AML-193 (cell line): ENCODE measurements around the gene B3GNT3.
A peak's percentile ranks its signal among the peaks of the same experiment; 100 is the strongest.

Experiments used
- DNase-seq, 2 experiments: peaks; one replicate each; lab custom pipeline; 2025; lab: John Stamatoyannopoulos, UW

The B3GNT3 gene

GRCh38 chr19:17834350-17835181 lies 39.6 kb downstream of the B3GNT3 start:
- DNase-seq: no peak

- DNase-seq: no peak
Observed at GRCh38 chr19:17835182-17836006, 40.5 kb downstream of the B3GNT3 start.

DNA sequence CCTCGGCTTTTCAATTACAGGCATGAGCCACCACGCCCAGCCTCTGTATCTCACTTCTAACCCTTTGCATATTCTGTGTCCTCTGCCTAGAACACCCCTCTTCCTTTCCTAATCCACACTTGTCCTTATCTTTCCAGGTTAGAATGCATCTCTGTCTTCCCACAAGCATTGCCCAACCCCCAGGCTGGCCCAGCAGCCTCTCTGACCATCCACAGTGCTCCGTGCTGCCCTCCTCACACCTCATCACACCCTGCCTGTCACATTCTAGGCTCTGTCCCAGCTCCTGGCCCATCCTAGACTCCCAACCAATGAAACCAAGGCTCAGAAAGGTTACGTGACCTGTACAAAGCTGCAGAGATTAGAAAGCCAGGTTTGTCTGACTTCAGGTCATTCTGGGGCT lies 41.6 kb downstream of the B3GNT3 start:
- DNase-seq: no peak

DNA sequence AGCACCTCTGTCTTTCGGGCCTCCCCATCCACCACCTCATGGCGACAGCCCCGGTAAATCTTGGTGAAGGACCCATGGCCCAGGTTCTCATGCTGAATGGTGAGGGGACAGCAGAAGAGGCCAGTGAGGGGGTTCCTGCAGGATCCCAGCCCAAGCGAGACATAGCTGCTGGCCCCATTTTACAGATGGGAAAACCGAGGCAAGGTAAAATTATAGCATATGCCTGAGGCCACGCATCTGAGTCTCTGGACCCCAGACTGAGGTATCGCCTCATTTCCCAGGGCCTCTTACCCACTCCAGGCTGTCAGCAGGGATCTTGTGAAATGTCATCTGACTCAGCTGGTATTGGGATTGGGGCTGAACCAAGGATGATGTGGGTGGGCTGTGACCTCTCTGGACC lies 43.0 kb downstream of the B3GNT3 start:
- no peak for DNase-seq

DNA sequence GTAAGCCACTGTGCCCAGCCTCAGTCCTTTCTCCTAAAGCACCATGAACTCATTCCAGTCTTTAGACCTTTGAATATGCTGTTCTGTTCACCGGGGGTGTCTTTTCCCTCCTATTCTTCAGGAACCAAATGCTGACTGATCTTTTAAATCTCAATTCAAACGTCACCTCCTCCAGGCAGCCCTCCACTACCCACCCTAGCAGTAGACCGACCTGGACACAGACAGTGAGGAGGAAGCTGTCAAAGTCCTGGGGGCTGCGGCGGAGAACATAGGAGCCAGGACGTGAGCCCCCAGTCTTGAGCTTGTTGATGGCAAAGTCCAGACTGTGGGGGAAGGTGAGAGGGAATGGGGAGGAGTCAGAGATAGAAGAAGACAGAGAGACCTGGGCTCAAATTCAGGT lies 45.1 kb downstream of the B3GNT3 start:
- DNase-seq: no peak

DNA sequence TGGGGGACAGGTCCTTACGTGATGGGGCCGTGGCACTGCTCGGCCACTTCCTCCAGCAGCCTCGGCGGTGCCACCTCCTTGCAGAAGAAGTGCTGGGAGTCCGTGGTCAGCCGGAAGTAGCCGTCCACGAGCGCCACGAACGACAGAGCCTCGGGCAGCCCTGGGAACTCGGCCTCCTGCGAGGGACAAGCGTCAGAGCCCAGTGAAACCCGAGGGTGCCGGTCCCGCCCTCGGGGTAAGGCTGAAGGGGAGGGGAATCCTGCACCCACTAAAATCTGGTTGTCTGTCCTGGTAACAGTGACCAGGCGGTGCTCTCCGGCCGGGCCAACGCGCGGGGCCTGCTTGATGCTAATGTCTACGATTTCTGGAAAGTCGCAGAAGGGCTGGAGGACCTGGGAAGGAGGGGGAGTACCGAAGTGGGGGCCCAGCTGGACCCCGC lies 46.5 kb downstream of the B3GNT3 start:
- no peak for DNase-seq

DNA sequence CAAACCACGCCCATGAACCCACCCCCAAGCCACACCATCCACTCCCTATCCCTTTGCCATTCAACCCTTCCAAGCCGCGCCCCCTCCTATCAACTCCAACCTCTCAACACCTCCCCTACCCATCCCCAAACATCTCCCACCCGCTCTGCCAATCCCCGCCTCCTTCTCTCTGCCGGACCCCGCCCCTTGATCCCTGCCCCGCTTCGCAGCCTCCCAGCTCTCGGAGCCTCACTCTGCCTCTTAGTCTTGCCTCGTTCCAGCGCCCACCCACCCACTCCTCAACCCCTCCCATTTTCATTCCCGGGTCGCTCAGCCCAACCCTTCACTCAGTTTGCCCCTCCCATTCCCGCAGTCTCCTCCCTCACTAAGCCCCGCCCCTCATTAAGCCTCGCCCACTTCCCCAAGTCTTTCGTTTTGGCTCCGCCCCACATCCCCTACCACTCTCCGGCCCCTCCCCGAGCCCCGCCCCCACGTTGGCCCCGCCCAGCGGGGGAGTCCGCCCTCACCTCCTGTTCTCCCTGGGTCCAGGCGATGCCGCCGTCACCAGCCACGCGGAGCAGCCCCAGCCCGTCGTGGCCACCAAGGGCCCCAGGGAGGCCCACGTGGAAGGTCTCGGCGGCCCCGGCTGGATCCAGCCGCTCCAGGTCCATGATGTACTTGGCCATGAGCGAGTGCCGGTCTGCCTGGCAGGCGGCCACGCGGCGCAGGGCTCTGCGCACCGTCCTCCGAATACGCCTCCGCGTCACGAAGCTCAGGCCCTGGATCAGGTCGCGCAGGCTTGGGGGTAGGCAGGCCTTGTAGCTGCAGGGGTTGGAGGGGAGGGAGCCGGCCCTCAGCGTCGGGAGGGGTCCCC lies 47.1 kb downstream of the B3GNT3 start:
- DNase-seq: no peak

DNA sequence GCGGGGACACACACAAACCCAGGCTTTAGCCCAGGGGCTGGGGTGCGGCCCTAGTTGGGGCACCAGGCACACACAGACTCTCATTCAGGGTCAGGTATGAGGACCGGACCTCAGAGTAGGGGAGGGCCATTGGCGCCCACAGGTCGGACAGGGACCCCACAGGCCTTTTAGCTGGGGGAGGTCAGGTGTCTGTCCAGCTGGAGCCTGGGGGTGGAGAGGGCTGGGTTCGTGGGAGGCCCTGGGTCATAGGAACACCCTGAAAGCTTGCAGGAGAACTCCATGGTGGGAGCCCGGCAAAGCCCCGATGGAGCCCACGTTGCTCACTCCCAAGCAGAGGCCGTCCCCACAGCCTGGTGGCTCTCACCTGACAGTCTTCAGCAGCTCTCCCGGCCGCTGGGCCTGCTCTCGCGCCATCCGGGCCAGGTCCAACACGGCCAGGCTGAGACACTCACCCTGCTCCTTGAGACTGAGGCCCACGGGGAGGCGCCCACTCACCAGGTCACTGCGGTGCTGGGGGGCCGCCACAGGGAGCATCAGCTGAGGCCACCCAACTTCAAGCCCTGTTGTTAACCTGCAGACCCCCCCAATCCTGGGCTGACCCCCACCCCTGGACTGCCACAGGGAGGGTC lies 47.8 kb downstream of the B3GNT3 start:
- DNase-seq: no peak

DNA sequence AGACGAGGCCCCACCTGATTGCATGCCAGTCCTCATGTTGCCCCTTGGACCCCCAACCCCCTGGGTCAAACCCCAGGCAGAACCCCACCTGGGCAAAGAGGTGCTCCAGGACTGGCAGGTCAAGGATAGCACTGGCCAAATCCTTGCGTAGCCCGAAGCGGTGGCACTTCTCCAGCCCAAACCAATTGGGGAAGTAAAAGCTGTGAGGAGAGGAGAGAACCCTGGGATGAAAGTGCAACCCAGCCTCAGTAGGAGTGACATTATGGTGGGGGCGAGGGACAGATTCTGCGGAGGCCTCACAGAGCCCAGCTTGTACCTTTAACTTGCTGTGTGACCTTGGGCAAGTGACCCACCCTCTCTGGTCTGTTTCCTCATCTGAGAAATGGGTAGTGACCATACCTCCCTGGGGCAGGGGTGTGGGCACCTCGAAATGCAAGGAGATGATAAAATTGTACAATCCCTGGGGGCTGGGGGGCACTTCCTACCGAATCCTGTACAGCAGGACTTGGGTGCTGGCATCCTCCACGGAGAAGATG lies 48.4 kb downstream of the B3GNT3 start:
- no peak for DNase-seq

DNA sequence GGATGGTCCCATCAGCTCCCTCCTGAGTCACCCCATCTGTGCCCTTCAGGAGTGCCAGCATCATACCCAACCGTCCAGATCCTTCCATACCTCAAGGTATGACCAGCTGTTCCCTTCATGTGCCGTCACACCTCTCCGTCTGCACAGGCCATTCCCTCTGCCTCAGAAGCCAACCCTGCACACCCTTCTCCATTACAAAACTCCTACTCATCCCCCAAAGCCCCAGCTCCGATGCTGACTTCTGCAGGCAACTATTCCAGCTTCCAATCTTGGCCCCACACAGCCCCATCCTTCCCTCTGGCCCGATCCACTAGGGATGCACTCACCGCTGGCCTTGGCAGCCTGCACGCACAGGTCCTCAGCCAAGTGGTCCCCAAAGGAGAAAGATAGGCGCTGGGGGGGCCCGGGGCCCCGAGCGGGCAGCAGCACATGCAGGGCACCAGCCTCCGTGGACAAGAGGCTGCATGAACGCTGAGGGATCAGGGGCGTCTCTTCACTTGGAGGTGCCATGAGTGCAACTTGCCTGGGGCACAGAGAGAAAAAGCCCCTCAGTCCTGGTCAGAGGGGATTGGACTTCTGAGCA lies 49.1 kb downstream of the B3GNT3 start:
- DNase-seq: no peak

DNA sequence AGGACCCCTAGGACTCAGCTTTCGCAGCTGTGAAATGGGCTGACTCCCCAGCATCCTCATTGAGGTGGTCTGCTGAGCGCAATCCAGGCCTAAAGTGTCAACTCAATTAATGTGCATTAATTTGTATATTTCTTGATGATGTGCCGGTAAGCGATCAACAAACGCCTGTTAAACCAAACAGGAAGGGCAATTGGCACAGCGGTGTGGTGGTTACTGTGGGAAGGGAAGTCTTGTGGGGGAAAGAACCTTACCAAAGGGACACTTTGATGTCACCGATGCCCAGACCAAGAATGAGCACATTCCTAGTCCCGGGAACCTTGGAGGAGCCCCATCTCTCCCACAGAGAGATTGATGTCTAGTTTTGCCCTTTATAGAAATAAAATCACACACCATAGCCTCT lies 51.2 kb downstream of the B3GNT3 start:
- DNase-seq: no peak

DNA sequence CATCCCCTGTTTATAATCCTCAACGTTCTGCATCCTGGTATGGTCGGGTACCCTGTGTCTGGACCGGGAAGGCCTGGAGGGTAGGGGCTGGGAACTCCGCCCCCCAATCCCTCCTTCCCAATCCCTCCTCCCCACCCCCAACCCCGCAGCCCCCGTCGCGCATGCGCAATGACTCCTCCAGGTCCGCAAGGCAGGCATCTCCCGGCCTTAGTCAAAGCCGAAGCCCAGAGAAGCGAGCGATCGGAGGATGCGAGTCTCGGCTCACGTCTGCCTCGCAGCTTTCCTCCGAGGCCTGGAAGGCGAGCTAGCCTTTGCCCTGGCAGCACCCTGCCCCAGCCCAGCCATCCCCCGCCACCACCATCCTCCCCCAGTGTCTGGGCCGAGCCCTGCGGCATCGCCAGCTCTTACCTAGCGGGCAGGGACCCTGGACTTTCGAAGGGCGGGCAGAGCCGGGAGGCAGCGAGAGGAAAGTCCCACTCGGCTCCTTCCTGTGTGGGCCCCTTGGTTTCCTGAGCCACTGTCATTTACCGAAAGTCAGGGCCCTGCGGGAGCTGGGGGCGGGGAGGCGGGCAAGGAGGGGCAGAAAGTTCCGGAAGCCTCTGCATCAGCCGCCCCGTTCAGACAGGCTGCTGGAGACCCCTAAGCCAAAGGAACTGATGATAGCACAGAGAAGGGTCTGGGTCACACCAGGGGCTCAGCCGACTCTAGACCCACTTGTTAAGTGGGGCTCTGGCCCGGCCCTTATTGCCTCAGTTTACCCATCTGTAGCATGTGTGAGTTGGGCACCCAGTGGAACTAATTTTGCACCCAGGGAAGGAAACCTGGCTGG lies 52.8 kb downstream of the B3GNT3 start, which contains the start of gene JAK3:
Gene JAK3, minus strand, starts transcription at position 445 of the 829 bp plus-strand sequence. CDS start 3,565 bp downstream, outside the sequence.
- no peak for DNase-seq

DNA sequence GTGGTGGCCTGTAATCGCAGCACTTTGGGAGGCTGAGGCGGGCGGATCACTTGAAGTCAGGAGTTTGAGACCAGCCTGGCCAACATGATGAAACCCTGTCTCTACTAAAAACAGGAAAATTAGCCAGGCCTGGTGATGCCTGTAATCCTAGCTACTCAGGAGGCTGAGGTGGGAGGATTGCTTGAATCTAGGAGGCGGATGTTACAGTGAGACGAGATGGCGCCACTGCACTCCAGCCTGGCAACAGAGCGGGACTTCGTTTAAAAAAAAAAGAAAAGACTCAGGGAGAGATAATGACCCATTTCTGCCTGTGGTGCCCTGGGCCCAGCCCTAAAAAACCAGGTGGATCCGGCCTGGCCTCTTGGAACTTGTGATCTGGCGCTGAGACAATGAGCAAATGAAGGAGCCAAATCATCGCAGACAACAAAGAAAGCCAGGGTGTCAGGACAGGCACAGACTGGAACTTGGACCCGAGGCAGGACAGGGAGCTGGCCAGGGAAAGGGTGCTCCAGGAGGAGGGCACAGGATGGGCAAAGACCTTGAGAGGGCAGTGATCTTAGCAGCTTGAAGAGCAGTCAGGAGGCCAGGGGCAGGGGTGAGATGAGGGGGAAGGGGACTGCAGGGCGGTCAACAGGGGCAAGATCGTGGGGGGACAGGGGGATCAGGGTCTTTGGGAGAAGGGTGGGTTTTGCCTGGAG lies 53.8 kb downstream of the B3GNT3 start:
- DNase-seq: no peak

GRCh38 chr19:17854061-17854460 lies 59.1 kb downstream of the B3GNT3 start:
- no peak for DNase-seq

DNA sequence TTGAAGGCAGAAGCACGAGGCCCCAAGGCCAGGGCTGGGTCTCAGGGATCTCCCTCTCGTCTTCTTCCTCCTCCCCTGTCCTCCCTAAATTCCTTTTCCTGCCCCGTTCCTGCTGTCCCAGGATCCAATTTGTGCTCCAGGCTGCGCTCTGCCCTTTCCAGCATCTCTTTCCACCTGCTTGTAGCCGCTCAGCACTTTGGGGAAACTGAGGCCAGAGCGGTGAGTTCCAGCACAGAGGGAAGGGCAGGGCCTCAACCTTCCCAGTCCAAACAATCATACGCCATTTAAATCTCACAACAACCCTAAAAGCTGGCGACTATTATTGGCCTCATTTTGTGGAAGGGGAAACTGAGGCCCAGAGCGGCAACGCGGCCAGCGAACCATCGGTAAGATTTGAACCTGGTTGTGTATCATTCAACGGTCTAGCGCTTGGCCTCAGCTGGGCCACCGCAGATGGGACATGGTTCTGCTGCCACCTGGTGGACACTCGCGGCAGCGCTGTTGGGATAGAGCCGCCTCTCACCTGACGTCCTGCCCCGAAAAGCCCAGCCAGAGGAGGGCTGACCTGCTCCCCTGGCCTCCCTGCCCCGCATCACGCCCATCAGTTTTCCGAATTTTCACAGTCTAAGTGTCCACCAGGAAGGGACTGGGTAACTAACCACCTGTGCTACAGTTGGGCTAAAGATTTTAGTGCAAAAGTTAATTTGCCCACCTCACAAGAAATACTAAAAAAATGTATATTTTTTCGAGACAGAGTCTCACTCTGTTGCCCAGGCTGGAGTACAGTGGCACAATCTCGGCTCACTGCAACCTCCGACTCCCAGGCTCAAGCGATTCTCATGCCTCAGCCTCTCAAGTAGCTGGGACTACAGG lies 60.6 kb downstream of the B3GNT3 start:
- peak; percentile 63 to 67 for DNase-seq

- peak; percentile 99 for DNase-seq
Observed at GRCh38 chr19:17859533-17860330, 64.8 kb downstream of the B3GNT3 start, which contains the start of gene RPL18A. Gene RPL18A (plus strand): TSS chr19:17859910. CDS start chr19:17859957, 47 bp downstream.

DNA sequence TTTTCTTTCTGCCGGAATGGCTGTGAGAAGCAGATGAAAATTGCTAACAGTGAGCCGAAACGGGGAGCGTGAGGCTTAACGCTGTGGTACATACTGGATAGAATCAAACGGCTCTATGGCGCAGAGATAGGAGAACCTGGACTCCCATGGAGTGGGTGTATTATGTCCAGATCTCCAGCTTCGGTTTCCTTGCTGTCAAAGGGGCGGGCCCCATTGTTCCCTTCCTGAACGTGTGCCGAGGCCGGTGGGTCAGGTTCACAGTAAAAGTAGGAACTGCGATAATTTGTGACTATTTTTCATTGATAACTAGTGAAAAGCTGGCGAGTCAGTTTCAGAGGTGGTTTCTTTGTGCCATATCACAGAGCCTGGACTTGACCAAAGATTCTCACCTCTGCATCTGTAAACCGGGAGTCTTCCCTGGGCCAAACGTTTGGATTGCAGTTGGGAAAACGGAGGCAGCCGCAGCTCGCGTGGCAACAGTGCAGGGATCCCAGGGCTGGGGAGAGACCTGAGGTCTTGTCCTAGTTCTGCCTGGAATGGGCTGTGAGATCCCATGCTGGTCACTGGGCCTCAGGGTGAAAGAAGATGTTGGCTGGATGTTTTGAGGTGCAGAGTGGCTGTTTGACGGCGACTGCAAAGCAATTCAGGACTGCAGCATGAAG lies 65.5 kb downstream of the B3GNT3 start:
- DNase-seq: no peak
